Measurements from ENCODE around the gene RABGEF1.
"Not testable (repeated sequence)": the region's sequence is repeated elsewhere in the genome, so short reads cannot be mapped to it uniquely, and the experiment has no call there.

GRCh38 chr7:66710752-66711151 is 29.8 kb upstream of the RABGEF1 start:
- TF ChIP-seq CTCF, POLR2A (IDR thresholded peaks at IDR 0.05): not testable (repeated sequence)
